Inflammatory macrophage (primary cell): ENCODE results near the gene MYOF.
"Not testable (repeated sequence)": the region's sequence is repeated elsewhere in the genome, so short reads cannot be mapped to it uniquely, and the experiment has no call there.

Experiments used
- DNase-seq, 2 donors: peaks; one replicate each; pipeline ENCODE4 v3.0.0-alpha.2; 2020 to 2022

Gene MYOF

GRCh38 chr10:93475871-93476270 lies 6.3 kb downstream of the MYOF start:
- peak; percentile 46 to 62 for DNase-seq

GRCh38 chr10:93475227-93475626 lies 6.9 kb downstream of the MYOF start:
- no peak for DNase-seq

GRCh38 chr10:93473804-93474472 lies 8.2 kb downstream of the MYOF start:
- DNase-seq = no peak

- DNase-seq = no peak
These were observed 9.0 kb downstream of the MYOF start for GRCh38 chr10:93473161-93473560.

GRCh38 chr10:93471110-93471651 lies 11.0 kb downstream of the MYOF start:
- peak; percentile 66 to 68 for DNase-seq

- DNase-seq = no peak
These were observed 12.7 kb downstream of the MYOF start for GRCh38 chr10:93469454-93469853.

- no peak for DNase-seq
These were observed 13.5 kb downstream of the MYOF start for GRCh38 chr10:93468461-93469213.

GRCh38 chr10:93467635-93468034 lies 14.5 kb downstream of the MYOF start:
- not testable (repeated sequence) for DNase-seq

- DNase-seq = peak; percentile 43 to 68
These were observed 16.1 kb downstream of the MYOF start for GRCh38 chr10:93465806-93466675.

- peak; percentile 40 to 63 for DNase-seq
These were observed 17.3 kb downstream of the MYOF start for GRCh38 chr10:93464776-93465388.

GRCh38 chr10:93463723-93464476 lies 18.2 kb downstream of the MYOF start:
- peak; percentile 86 to 90 for DNase-seq

GRCh38 chr10:93462881-93463280 lies 19.3 kb downstream of the MYOF start:
- DNase-seq = peak; percentile 81 to 91

GRCh38 chr10:93462371-93462770 lies 19.8 kb downstream of the MYOF start:
- DNase-seq = no peak

- DNase-seq = peak in 1 of 2 donors; percentile 29
These were observed 20.3 kb downstream of the MYOF start for GRCh38 chr10:93461807-93462178.

- DNase-seq = no peak
These were observed 20.9 kb downstream of the MYOF start for GRCh38 chr10:93461109-93461806.

GRCh38 chr10:93459466-93459865 lies 22.7 kb downstream of the MYOF start:
- DNase-seq = no peak

- peak; percentile 65 to 91 for DNase-seq
These were observed 23.3 kb downstream of the MYOF start for GRCh38 chr10:93458821-93459257.

GRCh38 chr10:93457511-93457910 lies 24.6 kb downstream of the MYOF start:
- DNase-seq = no peak

GRCh38 chr10:93456480-93456879 lies 25.7 kb downstream of the MYOF start:
- DNase-seq = peak in 1 of 2 donors; percentile 36

GRCh38 chr10:93454736-93455135 lies 27.4 kb downstream of the MYOF start:
- DNase-seq = no peak

- DNase-seq = no peak
These were observed 28.0 kb downstream of the MYOF start for GRCh38 chr10:93454146-93454545.
